Left forelimb (tissue), 1 donor: Measurements from ENCODE around the gene RBM22.
"Not testable (repeated sequence)": the region's sequence is repeated elsewhere in the genome, so short reads cannot be mapped to it uniquely, and the experiment has no call there.

ENCODE experiments used
- DNase-seq: peaks from one replicate; pipeline ENCODE4 v3.0.0-alpha.2; 2018; ENCODE audit warnings: low spot score

The RBM22 gene

GRCh38 chr5:150700594-150701377 is at the start of gene RBM22:
Gene RBM22, minus strand, starts transcription at chr5:150701062. Its CDS starts 77 bp downstream, at chr5:150700985.
- DNase-seq: peak; percentile 94

- no peak for DNase-seq
Measured at GRCh38 chr5:150750469-150750868, 49.6 kb upstream of the RBM22 start.

- DNase-seq: not testable (repeated sequence)
Measured at GRCh38 chr5:150743142-150743488, 42.3 kb upstream of the RBM22 start.

GRCh38 chr5:150742455-150743141 is 41.7 kb upstream of the RBM22 start:
- DNase-seq: not testable (repeated sequence)

- no peak for DNase-seq
Measured at GRCh38 chr5:150740992-150741391, 40.1 kb upstream of the RBM22 start.

GRCh38 chr5:150738862-150739261 is 38.0 kb upstream of the RBM22 start:
- DNase-seq: no peak

- no peak for DNase-seq
Measured at GRCh38 chr5:150734579-150735384, 33.9 kb upstream of the RBM22 start.

- no peak for DNase-seq
Measured at GRCh38 chr5:150731669-150732242, 30.9 kb upstream of the RBM22 start.

- DNase-seq: no peak
Measured at GRCh38 chr5:150729859-150730258, 29.0 kb upstream of the RBM22 start.

GRCh38 chr5:150723845-150724244 is 23.0 kb upstream of the RBM22 start:
- DNase-seq: no peak

GRCh38 chr5:150710165-150710564 is 9.3 kb upstream of the RBM22 start:
- DNase-seq: no peak

GRCh38 chr5:150706776-150707390 is 6.0 kb upstream of the RBM22 start:
- no peak for DNase-seq

GRCh38 chr5:150703762-150704161 is 2.9 kb upstream of the RBM22 start:
- no peak for DNase-seq

GRCh38 chr5:150700246-150700593 is 642 bp downstream of the RBM22 start:
- no peak for DNase-seq

GRCh38 chr5:150694612-150695011 is 6.2 kb downstream of the RBM22 start:
- DNase-seq: no peak

GRCh38 chr5:150692276-150692675 is 8.6 kb downstream of the RBM22 start:
- DNase-seq: no peak

- no peak for DNase-seq
Measured at GRCh38 chr5:150690760-150691159, 10.1 kb downstream of the RBM22 start.

- no peak for DNase-seq
Measured at GRCh38 chr5:150689120-150689519, 11.7 kb downstream of the RBM22 start.

- no peak for DNase-seq
Measured at GRCh38 chr5:150676578-150676977, 24.3 kb downstream of the RBM22 start.

- DNase-seq: no peak
Measured at GRCh38 chr5:150675069-150675468, 25.8 kb downstream of the RBM22 start.

- DNase-seq: peak; percentile 90
Measured at GRCh38 chr5:150674341-150674821, 26.5 kb downstream of the RBM22 start.

GRCh38 chr5:150672884-150673275 is 28.0 kb downstream of the RBM22 start:
- no peak for DNase-seq
